Uterus (tissue), 4 donors: ENCODE data around the gene FMN2. TPM values are rescaled to one million over a fixed set of nuclear protein-coding genes. Genes with fewer than 3 reads are reported as not detected.
"Not testable (repeated sequence)": the region's sequence is repeated elsewhere in the genome, so short reads cannot be mapped to it uniquely, and the experiment has no call there.

Source experiments
- DNase-seq, 2 donors: peaks; one replicate each; pipeline ENCODE4 v3.0.0-alpha.2; 2019 to 2020
- H3K27ac ChIP-seq, 2 donors: fragments of 200-600 bp; sonication (generic); 1 replicate in 1 of 2; 2 replicates in 1 of 2; pipeline ENCODE4 v1.5.1; 2016 to 2018
- H3K27me3 ChIP-seq, 2 donors: fragments of 200-600 bp; sonication (generic); one replicate each; pipeline ENCODE4 v1.5.1; 2018 to 2019; ENCODE audit warnings: control low read depth in 1 of 2
- H3K36me3 ChIP-seq, 2 donors: fragments of 200-600 bp; sonication (generic); one replicate each; pipeline ENCODE4 v1.5.1; 2019; ENCODE audit warnings: control low read depth in 1 of 2
- H3K4me1 ChIP-seq, 2 donors: fragments of 200-600 bp; sonication (generic); one replicate each; pipeline ENCODE4 v1.5.1; 2018 to 2019; ENCODE audit warnings: control low read depth in 1 of 2
- H3K4me3 ChIP-seq, 2 donors: fragments of 200-600 bp; sonication (generic); 1 replicate in 1 of 2; 2 replicates in 1 of 2; pipeline ENCODE4 v1.5.1; 2018 to 2019; ENCODE audit warnings: mild to moderate bottlenecking in 1 of 2
- H3K9me3 ChIP-seq, 2 donors: fragments of 200-600 bp; sonication (generic); one replicate each; pipeline ENCODE4 v1.5.1; 2019; ENCODE audit warnings: control low read depth in 1 of 2
- POLR2A ChIP-seq, 2 donors: fragments of 450-650 bp; IDR thresholded peaks; one replicate each; pipeline ENCODE4 v1.6.1; 2016; ENCODE audit warnings: antibody characterized with exemption in 2 of 2, mild to moderate bottlenecking in 1 of 2, moderate library complexity in 1 of 2
- intact Hi-C: fragments of 100-400 bp; cut with DNase I; formaldehyde crosslinking; loops from one replicate; pipeline ENCODE4 v1.15.1; 2023; ENCODE audit warnings: low total_unique reads
- total RNA-seq, 4 donors: library from RNA; depleted of rRNA in 3 of 4; stranded (reverse); fragments of >200 nt in 3 of 4; gene quantifications; one replicate each; pipeline versions ENCODE4 v1.1.0 to v1.2.4, GENCODE V29; 2014 to 2023
- TF ChIP-seq, protein P1 (sequence below), 4 experiments: fragments of 200-600 bp in 2 of 4; fragments of 450-650 bp in 2 of 4; sonication (generic) in 2 of 4; IDR thresholded peaks; one replicate each; pipeline ENCODE4 v1.5.1; 2016 to 2019; ENCODE audit warnings: antibody characterized with exemption in 4 of 4, mild to moderate bottlenecking in 2 of 4, moderate library complexity in 1 of 4
- donor health status: DM: yes; HTN: yes; CAD: no.

The FMN2 gene
- total RNA-seq, 4 donors from 2014 or later: 1.0 to 6.5 (median 2.3) TPM; not detected in 1

DNA sequence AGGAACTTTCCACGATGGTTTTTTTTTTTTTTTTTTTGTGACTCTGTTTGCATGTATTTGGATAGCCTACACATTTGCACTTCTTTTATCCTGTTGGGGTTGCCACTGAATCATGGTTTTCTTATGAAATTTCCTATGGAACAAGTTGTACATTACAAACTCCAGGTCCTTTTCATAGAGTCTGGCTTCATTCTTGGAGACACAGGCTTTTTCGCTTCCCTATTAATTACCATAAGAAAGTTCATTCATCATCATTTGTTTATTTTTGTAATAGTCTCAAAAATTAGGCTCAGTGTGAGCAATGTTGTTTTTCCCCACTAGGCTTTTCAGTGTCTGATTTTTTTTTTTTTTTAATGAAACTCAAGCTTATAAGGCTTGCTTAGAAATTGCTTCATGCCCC lies 179.4 kb downstream of the FMN2 start:
- no peak for DNase-seq
- Histone ChIP-seq H3K36me3 (no peaks in the 10 kb centered on the region), H3K4me3 (no peak overlapping the region), H3K4me1 (no peaks in the 10 kb centered on the region), H3K27ac (no peak overlapping the region), H3K27me3 (no peaks in the 10 kb centered on the region), H3K9me3 (no peaks in the 10 kb centered on the region)
- TF ChIP-seq, protein P1, sequence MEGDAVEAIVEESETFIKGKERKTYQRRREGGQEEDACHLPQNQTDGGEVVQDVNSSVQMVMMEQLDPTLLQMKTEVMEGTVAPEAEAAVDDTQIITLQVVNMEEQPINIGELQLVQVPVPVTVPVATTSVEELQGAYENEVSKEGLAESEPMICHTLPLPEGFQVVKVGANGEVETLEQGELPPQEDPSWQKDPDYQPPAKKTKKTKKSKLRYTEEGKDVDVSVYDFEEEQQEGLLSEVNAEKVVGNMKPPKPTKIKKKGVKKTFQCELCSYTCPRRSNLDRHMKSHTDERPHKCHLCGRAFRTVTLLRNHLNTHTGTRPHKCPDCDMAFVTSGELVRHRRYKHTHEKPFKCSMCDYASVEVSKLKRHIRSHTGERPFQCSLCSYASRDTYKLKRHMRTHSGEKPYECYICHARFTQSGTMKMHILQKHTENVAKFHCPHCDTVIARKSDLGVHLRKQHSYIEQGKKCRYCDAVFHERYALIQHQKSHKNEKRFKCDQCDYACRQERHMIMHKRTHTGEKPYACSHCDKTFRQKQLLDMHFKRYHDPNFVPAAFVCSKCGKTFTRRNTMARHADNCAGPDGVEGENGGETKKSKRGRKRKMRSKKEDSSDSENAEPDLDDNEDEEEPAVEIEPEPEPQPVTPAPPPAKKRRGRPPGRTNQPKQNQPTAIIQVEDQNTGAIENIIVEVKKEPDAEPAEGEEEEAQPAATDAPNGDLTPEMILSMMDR (IDR thresholded peaks at IDR 0.05): no peak
- TF ChIP-seq POLR2A (IDR thresholded peaks at IDR 0.05): no peak
- intact Hi-C loops: no loop called here

DNA sequence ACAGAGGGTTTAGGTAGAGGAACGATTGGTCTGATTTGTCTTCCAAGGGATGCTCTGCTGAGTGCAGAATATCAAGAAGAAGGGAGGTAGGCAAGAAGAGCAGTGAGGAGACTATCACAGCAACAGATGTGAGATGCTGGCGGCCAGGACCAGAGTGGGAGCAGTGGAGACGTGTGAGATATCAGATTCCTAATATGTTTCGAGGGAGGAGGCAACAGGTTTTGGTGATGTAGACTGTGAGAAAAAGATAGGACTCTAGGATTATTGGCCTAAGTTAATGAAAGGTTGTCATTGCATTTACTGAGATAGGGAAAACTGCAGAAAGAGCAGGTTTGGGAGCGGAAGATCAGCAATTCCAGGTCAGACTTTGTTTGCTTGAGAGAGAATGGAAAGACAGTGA lies 182.9 kb downstream of the FMN2 start:
- H3K4me1 ChIP-seq: no peaks in the 10 kb centered on the region
- TF ChIP-seq POLR2A (IDR thresholded peaks at IDR 0.05): no peak
- TF ChIP-seq, protein P1 (IDR thresholded peaks at IDR 0.05): no peak
- no peaks in the 10 kb centered on the region for H3K27me3 ChIP-seq

DNA sequence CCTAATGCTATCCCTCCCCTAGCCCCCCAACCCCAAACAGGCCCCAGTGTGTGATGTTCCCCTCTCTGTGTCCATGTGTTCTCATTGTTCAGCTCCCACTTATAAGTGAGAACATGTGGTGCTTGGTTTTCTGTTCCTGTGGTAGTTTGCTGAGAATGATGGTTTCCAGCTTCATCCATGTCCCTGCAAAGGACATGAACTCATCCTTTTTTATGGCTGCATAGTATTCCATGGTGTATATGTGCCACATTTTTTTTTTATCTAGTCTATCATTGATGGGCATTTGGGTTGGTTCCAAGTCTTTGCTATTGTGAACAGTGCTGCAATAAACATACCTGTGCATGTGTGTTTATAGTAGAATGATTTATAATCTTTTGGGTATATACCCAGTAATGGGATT lies 183.5 kb downstream of the FMN2 start:
- H3K4me1 ChIP-seq, H3K36me3 ChIP-seq, H3K9me3 ChIP-seq, DNase-seq, H3K4me3 ChIP-seq, intact Hi-C loops, H3K27ac ChIP-seq, H3K27me3 ChIP-seq: not testable (repeated sequence)

More for the DNA sequence above, 182.9 kb downstream of the FMN2 start:
- intact Hi-C loops: no loop called here
- no peaks in the 10 kb centered on the region for H3K36me3 ChIP-seq
- no peak overlapping the region for H3K4me3 ChIP-seq
- DNase-seq: no peak
- no peak overlapping the region for H3K27ac ChIP-seq
- no peaks in the 10 kb centered on the region for H3K9me3 ChIP-seq

DNA sequence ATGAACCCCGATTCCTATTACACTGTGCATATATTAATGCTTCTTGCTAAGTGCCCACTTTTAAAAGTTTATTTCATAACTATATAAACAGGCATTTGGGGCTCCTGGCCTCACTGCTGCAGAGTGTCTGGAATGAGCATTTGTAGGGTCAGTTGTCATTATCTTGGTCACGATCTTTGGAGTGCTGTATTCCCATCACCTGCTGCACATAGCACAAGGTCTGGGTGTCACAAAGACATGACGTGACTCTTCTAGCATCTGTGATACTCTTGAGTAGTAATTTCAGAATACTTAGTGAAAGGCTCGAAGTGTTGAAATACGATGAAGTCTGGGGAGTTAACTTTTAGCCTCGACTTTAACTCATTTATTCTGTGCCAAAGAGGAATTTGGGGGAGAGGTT lies 186.4 kb downstream of the FMN2 start:
- intact Hi-C loops: no loop called here
- H3K4me1 ChIP-seq: no peaks in the 10 kb centered on the region

DNA sequence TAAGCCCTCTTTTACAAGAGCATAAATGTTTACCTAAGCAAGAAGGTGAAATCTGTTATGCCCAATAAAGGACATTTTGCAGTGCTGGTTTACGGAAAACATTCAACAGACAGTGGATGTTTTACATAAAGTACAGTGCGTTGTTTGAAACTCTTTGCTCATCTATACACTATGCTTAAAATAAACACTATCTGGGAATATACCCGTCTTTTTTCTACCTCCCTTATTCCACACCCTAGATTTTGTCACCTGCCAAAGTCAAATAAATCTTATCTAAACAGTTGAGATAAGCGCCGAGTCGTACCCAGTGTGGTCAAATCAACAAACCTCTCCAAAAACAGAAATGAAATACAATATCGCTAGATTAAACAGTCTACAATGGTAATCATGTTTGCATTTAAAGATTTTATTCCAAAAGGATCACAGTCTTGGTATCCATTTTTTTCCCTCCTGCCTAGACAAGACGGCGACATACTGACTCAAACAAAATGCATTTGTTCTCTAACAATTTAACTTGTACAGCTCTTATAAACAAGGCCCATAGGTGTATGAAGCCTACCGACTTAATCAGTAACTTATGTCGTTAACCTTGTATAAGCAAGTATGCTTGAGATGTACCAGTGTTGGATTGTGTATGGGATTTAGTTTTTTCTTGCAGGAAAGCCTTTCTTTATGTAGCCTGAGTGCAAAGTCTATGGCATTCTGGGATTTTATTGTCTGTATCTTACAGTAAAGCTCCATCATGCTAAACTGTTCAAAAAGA lies 189.1 kb downstream of the FMN2 start:
- H3K27me3 ChIP-seq: no peaks in the 10 kb centered on the region
- TF ChIP-seq POLR2A (IDR thresholded peaks at IDR 0.05): no peak
- TF ChIP-seq, protein P1 (IDR thresholded peaks at IDR 0.05): no peak
- no peak overlapping the region for H3K27ac ChIP-seq
- DNase-seq: no peak
- intact Hi-C loops: no loop called here
- no peaks in the 10 kb centered on the region for H3K9me3 ChIP-seq
- H3K36me3 ChIP-seq: no peaks in the 10 kb centered on the region
- no peaks in the 10 kb centered on the region for H3K4me1 ChIP-seq
- no peak overlapping the region for H3K4me3 ChIP-seq

More for the DNA sequence above, 186.4 kb downstream of the FMN2 start:
- H3K36me3 ChIP-seq: no peaks in the 10 kb centered on the region
- H3K27ac ChIP-seq: no peak overlapping the region
- no peak for TF ChIP-seq POLR2A (IDR thresholded peaks at IDR 0.05)
- TF ChIP-seq, protein P1 (IDR thresholded peaks at IDR 0.05): no peak
- H3K9me3 ChIP-seq: no peaks in the 10 kb centered on the region
- no peak overlapping the region for H3K4me3 ChIP-seq
- no peaks in the 10 kb centered on the region for H3K27me3 ChIP-seq
- no peak for DNase-seq
